22Rv1 (cell line): ENCODE results near the gene AKR1D1.

ENCODE experiments used
- ZFX ChIP-seq: fragments of 450-650 bp; IDR thresholded peaks from 2 replicates; pipeline ENCODE4 v1.6.1; 2017; ENCODE audit warnings: antibody characterized with exemption, borderline replicate concordance
- TF ChIP-seq, protein P1 (sequence below): fragments of 450-650 bp; IDR thresholded peaks from 2 replicates; pipeline ENCODE4 v1.5.1; 2017; ENCODE audit warnings: mild to moderate bottlenecking

DNA sequence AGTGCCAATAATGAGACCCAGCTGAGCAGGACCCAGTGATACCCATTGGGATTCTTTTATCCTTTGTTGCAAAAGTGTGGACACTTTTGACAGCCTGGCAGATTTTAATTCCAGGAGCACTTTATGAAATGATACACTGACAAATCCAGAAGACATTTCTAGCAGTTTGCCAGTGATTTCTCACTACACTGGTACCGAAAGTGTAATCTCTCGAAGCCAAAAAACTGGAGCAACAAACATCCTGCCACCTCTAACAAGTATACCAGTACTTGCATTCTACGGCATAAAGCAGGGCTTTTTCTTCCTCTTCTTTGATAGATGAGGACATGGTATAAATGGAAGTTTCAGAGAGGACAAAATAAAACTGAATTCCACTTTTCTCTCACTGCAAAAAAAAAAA lies 28.4 kb upstream of the AKR1D1 start:
- TF ChIP-seq, protein P1, sequence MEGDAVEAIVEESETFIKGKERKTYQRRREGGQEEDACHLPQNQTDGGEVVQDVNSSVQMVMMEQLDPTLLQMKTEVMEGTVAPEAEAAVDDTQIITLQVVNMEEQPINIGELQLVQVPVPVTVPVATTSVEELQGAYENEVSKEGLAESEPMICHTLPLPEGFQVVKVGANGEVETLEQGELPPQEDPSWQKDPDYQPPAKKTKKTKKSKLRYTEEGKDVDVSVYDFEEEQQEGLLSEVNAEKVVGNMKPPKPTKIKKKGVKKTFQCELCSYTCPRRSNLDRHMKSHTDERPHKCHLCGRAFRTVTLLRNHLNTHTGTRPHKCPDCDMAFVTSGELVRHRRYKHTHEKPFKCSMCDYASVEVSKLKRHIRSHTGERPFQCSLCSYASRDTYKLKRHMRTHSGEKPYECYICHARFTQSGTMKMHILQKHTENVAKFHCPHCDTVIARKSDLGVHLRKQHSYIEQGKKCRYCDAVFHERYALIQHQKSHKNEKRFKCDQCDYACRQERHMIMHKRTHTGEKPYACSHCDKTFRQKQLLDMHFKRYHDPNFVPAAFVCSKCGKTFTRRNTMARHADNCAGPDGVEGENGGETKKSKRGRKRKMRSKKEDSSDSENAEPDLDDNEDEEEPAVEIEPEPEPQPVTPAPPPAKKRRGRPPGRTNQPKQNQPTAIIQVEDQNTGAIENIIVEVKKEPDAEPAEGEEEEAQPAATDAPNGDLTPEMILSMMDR, result no peak
- TF ChIP-seq ZFX, result no peak
